ENCODE measurements around the gene SCGB1C2. TPM values are rescaled to one million over a fixed set of nuclear protein-coding genes. Genes with fewer than 3 reads are reported as not detected.

The SCGB1C2 gene
- total RNA-seq, 2 donors from 2014 or later = not detected

GRCh38 chr17:145671-146541 lies 8.5 kb downstream of the SCGB1C2 start:
- no peaks in the 10 kb centered on the region for H3K9me3 Mint-ChIP-seq
- no peak for ATAC-seq (replicated peaks)
- H3K36me3 Mint-ChIP-seq (ENCODE audit: low read depth) = no peaks in the 10 kb centered on the region
- no peaks in the 10 kb centered on the region for H3K4me1 Mint-ChIP-seq
- no peak overlapping the region for H3K4me3 Mint-ChIP-seq
- H3K27ac Mint-ChIP-seq = no peak overlapping the region
- H3K27me3 Mint-ChIP-seq = peaks cover 4% of the 10 kb centered on the region

- no peak overlapping the region for H3K4me3 Mint-ChIP-seq
- no peak for ATAC-seq (replicated peaks)
- H3K4me1 Mint-ChIP-seq = no peaks in the 10 kb centered on the region
- peaks cover 4% of the 10 kb centered on the region for H3K27me3 Mint-ChIP-seq
- H3K27ac Mint-ChIP-seq = no peak overlapping the region
- no peaks in the 10 kb centered on the region for H3K36me3 Mint-ChIP-seq (ENCODE audit: low read depth)
- no peaks in the 10 kb centered on the region for H3K9me3 Mint-ChIP-seq
Observed at GRCh38 chr17:146546-146945, 9.2 kb downstream of the SCGB1C2 start.

- Mint-ChIP-seq H3K4me3 (no peak overlapping the region), H3K9me3 (no peaks in the 10 kb centered on the region)
Observed at GRCh38 chr17:146983-147761, 9.8 kb downstream of the SCGB1C2 start.

GRCh38 chr17:147796-148740 lies 10.7 kb downstream of the SCGB1C2 start:
- Mint-ChIP-seq H3K4me1 (no peaks in the 10 kb centered on the region), H3K36me3 (ENCODE audit: low read depth) (no peaks in the 10 kb centered on the region), H3K27ac (no peak overlapping the region), H3K9me3 (no peaks in the 10 kb centered on the region), H3K4me3 (no peak overlapping the region), H3K27me3 (no peaks in the 10 kb centered on the region)
- no peak for ATAC-seq (replicated peaks)

More at GRCh38 chr17:146983-147761, 9.8 kb downstream of the SCGB1C2 start:
- H3K36me3 Mint-ChIP-seq (ENCODE audit: low read depth) = no peaks in the 10 kb centered on the region
- no peak overlapping the region for H3K27ac Mint-ChIP-seq
- H3K4me1 Mint-ChIP-seq = no peaks in the 10 kb centered on the region
- no peak for ATAC-seq (replicated peaks)
- H3K27me3 Mint-ChIP-seq = peaks cover 1% of the 10 kb centered on the region

- ATAC-seq (replicated peaks) = no peak
- Mint-ChIP-seq H3K9me3 (no peaks in the 10 kb centered on the region), H3K27me3 (peaks cover under 1% of the 10 kb centered on the region), H3K27ac (no peak overlapping the region), H3K36me3 (ENCODE audit: low read depth) (no peaks in the 10 kb centered on the region), H3K4me3 (no peak overlapping the region), H3K4me1 (no peaks in the 10 kb centered on the region)
Observed at GRCh38 chr17:148757-149156, 11.4 kb downstream of the SCGB1C2 start.

- peaks cover 3% of the 10 kb centered on the region for H3K27me3 Mint-ChIP-seq
- no peaks in the 10 kb centered on the region for H3K9me3 Mint-ChIP-seq
- no peak for ATAC-seq (replicated peaks)
- H3K4me1 Mint-ChIP-seq = no peaks in the 10 kb centered on the region
- no peak overlapping the region for H3K4me3 Mint-ChIP-seq
- no peak overlapping the region for H3K27ac Mint-ChIP-seq
- H3K36me3 Mint-ChIP-seq (ENCODE audit: low read depth) = no peaks in the 10 kb centered on the region
Observed at GRCh38 chr17:149231-149630, 11.9 kb downstream of the SCGB1C2 start.

- Mint-ChIP-seq H3K4me3 (no peak overlapping the region), H3K27ac (no peak overlapping the region), H3K9me3 (no peaks in the 10 kb centered on the region), H3K4me1 (no peaks in the 10 kb centered on the region), H3K27me3 (peaks cover 3% of the 10 kb centered on the region), H3K36me3 (ENCODE audit: low read depth) (no peaks in the 10 kb centered on the region)
- no peak for ATAC-seq (replicated peaks)
Observed at GRCh38 chr17:149897-150584, 12.7 kb downstream of the SCGB1C2 start.

- ATAC-seq (replicated peaks) = no peak
- no peak overlapping the region for H3K27ac Mint-ChIP-seq
- H3K36me3 Mint-ChIP-seq (ENCODE audit: low read depth) = no peaks in the 10 kb centered on the region
- H3K9me3 Mint-ChIP-seq = no peaks in the 10 kb centered on the region
- H3K4me1 Mint-ChIP-seq = no peaks in the 10 kb centered on the region
- H3K4me3 Mint-ChIP-seq = no peak overlapping the region
- peaks cover 3% of the 10 kb centered on the region for H3K27me3 Mint-ChIP-seq
Observed at GRCh38 chr17:151004-151403, 13.6 kb downstream of the SCGB1C2 start.

GRCh38 chr17:151886-152859 lies 14.8 kb downstream of the SCGB1C2 start:
- ATAC-seq (replicated peaks) = no peak
- Mint-ChIP-seq H3K4me1 (no peaks in the 10 kb centered on the region), H3K9me3 (no peaks in the 10 kb centered on the region), H3K4me3 (no peak overlapping the region), H3K27ac (no peak overlapping the region), H3K36me3 (ENCODE audit: low read depth) (no peaks in the 10 kb centered on the region), H3K27me3 (peaks cover 3% of the 10 kb centered on the region)

GRCh38 chr17:152860-153420 lies 15.6 kb downstream of the SCGB1C2 start:
- H3K27ac Mint-ChIP-seq = no peak overlapping the region
- ATAC-seq (replicated peaks) = no peak
- H3K4me3 Mint-ChIP-seq = no peak overlapping the region
- H3K36me3 Mint-ChIP-seq (ENCODE audit: low read depth) = no peaks in the 10 kb centered on the region
- no peaks in the 10 kb centered on the region for H3K9me3 Mint-ChIP-seq
- H3K27me3 Mint-ChIP-seq = peaks cover 3% of the 10 kb centered on the region
- H3K4me1 Mint-ChIP-seq = no peaks in the 10 kb centered on the region

- Mint-ChIP-seq H3K4me3 (no peak overlapping the region), H3K4me1 (no peaks in the 10 kb centered on the region), H3K27ac (no peak overlapping the region), H3K9me3 (no peaks in the 10 kb centered on the region), H3K27me3 (peaks cover 7% of the 10 kb centered on the region), H3K36me3 (ENCODE audit: low read depth) (no peaks in the 10 kb centered on the region)
- ATAC-seq (replicated peaks) = no peak
Observed at GRCh38 chr17:153851-154250, 16.5 kb downstream of the SCGB1C2 start.

GRCh38 chr17:155576-155975 lies 18.2 kb downstream of the SCGB1C2 start:
- peaks cover 7% of the 10 kb centered on the region for H3K27me3 Mint-ChIP-seq
- H3K27ac Mint-ChIP-seq = no peak overlapping the region

More at GRCh38 chr17:155576-155975, 18.2 kb downstream of the SCGB1C2 start:
- no peaks in the 10 kb centered on the region for H3K9me3 Mint-ChIP-seq
- H3K36me3 Mint-ChIP-seq (ENCODE audit: low read depth) = no peaks in the 10 kb centered on the region
- no peak for ATAC-seq (replicated peaks)
- no peak overlapping the region for H3K4me3 Mint-ChIP-seq
- no peaks in the 10 kb centered on the region for H3K4me1 Mint-ChIP-seq

All from activated T-helper 17 cell treated with anti-CD3 and anti-CD28 coated beads, Interleukin-2, amount 50 U/mL, for 72 hours (primary cell).